Stomach (tissue), 4 donors: Measurements from ENCODE around the gene ZNF594.

Source experiments
- POLR2AphosphoS5 ChIP-seq, 3 donors: sonication (generic); formaldehyde crosslinking; IDR thresholded peaks; one replicate each; pipeline ENCODE4 v1.6.1; 2016; ENCODE audit warnings: antibody characterized with exemption in 3 of 3
- TF ChIP-seq, protein P1 (sequence below), 7 experiments: fragments of 450-650 bp in 4 of 7; fragments of 200-600 bp in 3 of 7; sonication (generic) in 3 of 7; IDR thresholded peaks; one replicate each; pipeline ENCODE4 v1.5.1; 2016 to 2019; ENCODE audit warnings: antibody characterized with exemption in 7 of 7, control low read depth in 2 of 7, mild to moderate bottlenecking in 1 of 7

DNA sequence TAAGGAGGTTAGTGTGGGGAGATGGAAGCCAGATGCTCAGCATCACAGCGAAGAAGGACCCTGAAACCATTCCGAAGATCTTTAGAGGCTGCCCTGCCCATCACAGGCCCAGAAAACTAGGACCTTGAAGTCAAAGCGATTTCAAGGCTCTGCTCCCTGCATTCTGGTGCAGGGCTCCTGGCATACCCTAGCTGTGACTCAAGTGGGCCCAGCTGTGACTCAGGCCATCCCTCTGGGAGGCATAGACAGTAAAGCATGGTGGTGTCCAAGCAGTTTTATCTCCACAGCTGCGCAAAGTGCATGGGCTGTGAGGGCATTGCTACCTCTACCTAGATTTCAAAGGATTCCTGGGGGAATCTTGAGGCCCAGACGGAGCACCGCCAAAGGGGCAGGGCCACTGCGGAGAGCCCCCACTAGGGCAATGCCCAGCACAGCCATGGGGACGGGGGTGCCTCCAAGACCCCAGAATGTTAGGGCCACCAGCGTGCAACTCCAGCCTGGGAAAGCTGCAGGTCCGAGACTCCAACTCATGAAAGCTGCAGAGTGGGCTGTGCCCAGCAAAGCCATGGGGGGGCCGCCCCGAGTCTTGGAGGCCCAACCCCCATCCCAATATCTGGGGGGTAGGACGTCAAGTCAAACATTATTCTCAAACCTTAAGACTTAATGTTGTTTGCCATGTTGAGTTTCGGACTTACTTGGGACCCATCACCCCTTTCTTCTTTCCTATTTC lies 11.7 kb upstream of the ZNF594 start:
- TF ChIP-seq POLR2AphosphoS5 (IDR thresholded peaks at IDR 0.05): no peak
- TF ChIP-seq, protein P1, sequence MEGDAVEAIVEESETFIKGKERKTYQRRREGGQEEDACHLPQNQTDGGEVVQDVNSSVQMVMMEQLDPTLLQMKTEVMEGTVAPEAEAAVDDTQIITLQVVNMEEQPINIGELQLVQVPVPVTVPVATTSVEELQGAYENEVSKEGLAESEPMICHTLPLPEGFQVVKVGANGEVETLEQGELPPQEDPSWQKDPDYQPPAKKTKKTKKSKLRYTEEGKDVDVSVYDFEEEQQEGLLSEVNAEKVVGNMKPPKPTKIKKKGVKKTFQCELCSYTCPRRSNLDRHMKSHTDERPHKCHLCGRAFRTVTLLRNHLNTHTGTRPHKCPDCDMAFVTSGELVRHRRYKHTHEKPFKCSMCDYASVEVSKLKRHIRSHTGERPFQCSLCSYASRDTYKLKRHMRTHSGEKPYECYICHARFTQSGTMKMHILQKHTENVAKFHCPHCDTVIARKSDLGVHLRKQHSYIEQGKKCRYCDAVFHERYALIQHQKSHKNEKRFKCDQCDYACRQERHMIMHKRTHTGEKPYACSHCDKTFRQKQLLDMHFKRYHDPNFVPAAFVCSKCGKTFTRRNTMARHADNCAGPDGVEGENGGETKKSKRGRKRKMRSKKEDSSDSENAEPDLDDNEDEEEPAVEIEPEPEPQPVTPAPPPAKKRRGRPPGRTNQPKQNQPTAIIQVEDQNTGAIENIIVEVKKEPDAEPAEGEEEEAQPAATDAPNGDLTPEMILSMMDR (IDR thresholded peaks at IDR 0.05): no peak
